Ishikawa (cell line): Measurements from ENCODE around the gene TCTN2.

Source experiments
- NFIC ChIP-seq: IDR thresholded peaks from 2 replicates; pipeline ENCODE4 v1.6.1; 2012
- REST ChIP-seq: IDR thresholded peaks from 2 replicates; pipeline ENCODE4 v1.6.1; 2012; ENCODE audit warnings: low read depth, mild to moderate bottlenecking
- YY1 ChIP-seq: IDR thresholded peaks from 2 replicates; pipeline ENCODE4 v1.6.1; 2012; ENCODE audit warnings: low read depth

- TF ChIP-seq NFIC, result no peak
- TF ChIP-seq REST, result no peak
- no peak for TF ChIP-seq YY1
Measured at GRCh38 chr12:123752046-123752445, 81.1 kb downstream of the TCTN2 start.
